Keratinocyte (primary cell): ENCODE results near the gene ANKRD9. TPM values are rescaled to one million over a fixed set of nuclear protein-coding genes. Genes with fewer than 3 reads are reported as not detected.

Source experiments
- DNase-seq: peaks from one replicate; pipeline ENCODE4 v3.0.0-alpha.2; 2011; ENCODE audit warnings: low read depth, missing footprints, low spot score
- FAIRE-seq: peaks from 2 replicates; lab custom pipeline; 2011; peaks lifted over from hg19 to GRCh38; lab: Jason Lieb, UNC
- H2AFZ ChIP-seq: 2 replicates; pipeline ENCODE4 v1.6.0; 2012; ENCODE audit warnings: low read length, control low read depth, inconsistent platforms; ENCODE audit not compliant: control insufficient read depth
- H3K27ac ChIP-seq: 2 replicates; pipeline ENCODE4 v1.5.1; 2011; ENCODE audit warnings: low read length; ENCODE audit not compliant: control insufficient read depth, insufficient read depth
- H3K27me3 ChIP-seq: 3 replicates; pipeline ENCODE4 v1.6.0; 2011; ENCODE audit warnings: low read length; ENCODE audit not compliant: control insufficient read depth, insufficient read depth; ENCODE audit errors: extremely low read depth
- H3K36me3 ChIP-seq, 2 experiments: 2 replicates in 1 of 2; 3 replicates in 1 of 2; pipeline ENCODE4 v1.5.1; 2011; ENCODE audit warnings: low read length in 2 of 2, mild to moderate bottlenecking in 1 of 2; ENCODE audit not compliant: control insufficient read depth in 2 of 2, insufficient read depth in 2 of 2; ENCODE audit errors: extremely low read depth in 1 of 2
- H3K4me1 ChIP-seq: 3 replicates; pipeline ENCODE4 v1.5.1; 2011; ENCODE audit warnings: low read length; ENCODE audit not compliant: control insufficient read depth, insufficient read depth; ENCODE audit errors: extremely low read depth
- H3K4me2 ChIP-seq: 3 replicates; pipeline ENCODE4 v1.6.0; 2011; ENCODE audit warnings: low read depth, low read length; ENCODE audit not compliant: control insufficient read depth, insufficient read depth; ENCODE audit errors: extremely low read depth
- H3K4me3 ChIP-seq, 3 experiments: fragments of 200-600 bp in 1 of 3; sonication (generic) in 1 of 3; 2 replicates in 2 of 3; 3 replicates in 1 of 3; pipeline ENCODE4 v1.5.1; 2011 to 2016; ENCODE audit warnings: low read length in 3 of 3, mild to moderate bottlenecking in 3 of 3, control low read depth in 2 of 3, inconsistent platforms in 1 of 3, low read depth in 1 of 3, mixed read lengths in 1 of 3, mixed run types in 1 of 3, moderate library complexity in 1 of 3; ENCODE audit not compliant: control insufficient read depth in 2 of 3, insufficient read depth in 2 of 3; ENCODE audit errors: extremely low read depth in 1 of 3
- H3K79me2 ChIP-seq: 2 replicates; pipeline ENCODE4 v1.6.0; 2012; ENCODE audit warnings: low read length; ENCODE audit not compliant: control insufficient read depth, insufficient read depth
- H3K9ac ChIP-seq: 3 replicates; pipeline ENCODE4 v1.6.0; 2011; ENCODE audit warnings: low read length; ENCODE audit not compliant: control insufficient read depth, insufficient read depth; ENCODE audit errors: extremely low read depth
- H3K9me1 ChIP-seq: 3 replicates; pipeline ENCODE4 v1.6.0; 2011; ENCODE audit warnings: low read length; ENCODE audit not compliant: control insufficient read depth, insufficient read depth; ENCODE audit errors: extremely low read depth
- H3K9me3 ChIP-seq: 2 replicates; pipeline ENCODE4 v1.5.1; 2012; ENCODE audit warnings: low read depth, low read length; ENCODE audit not compliant: control insufficient read depth
- H4K20me1 ChIP-seq: 3 replicates; pipeline ENCODE4 v1.6.0; 2011; ENCODE audit warnings: low read length; ENCODE audit not compliant: control insufficient read depth, insufficient read depth; ENCODE audit errors: extremely low read depth
- EZH2 ChIP-seq: IDR thresholded peaks from one replicate; pipeline ENCODE4 v1.6.1; 2012; ENCODE audit warnings: inconsistent platforms, mild to moderate bottlenecking, low read length, moderate library complexity
- dilution Hi-C: fragments of 300-500 bp; cut with MboI; formaldehyde crosslinking; loops from one replicate; pipeline ENCODE4 v1.7.0; 2020; ENCODE audit warnings: low sequenced_read_pairs; ENCODE audit not compliant: extremely low pct_ligation_motif_present
- polyA plus RNA-seq, 5 experiments: library from polyadenylated mRNA; depleted of rRNA in 3 of 5; stranded (reverse) in 3 of 5; stranded (forward) in 1 of 5; unstranded in 1 of 5; fragments of >200 nt; gene quantifications; 1 replicate in 1 of 5; 2 replicates in 3 of 5; 3 replicates in 1 of 5; pipeline versions ENCODE4 v1.2.1 to v1.2.3, GENCODE V29; 2011 to 2012; ENCODE audit warnings: missing spikeins in 2 of 5, low read depth in 1 of 5, low replicate concordance in 1 of 5
- TF ChIP-seq, protein P1 (sequence below), 3 experiments: IDR thresholded peaks in 1 of 3; conservative IDR thresholded peaks in 1 of 3; optimal IDR thresholded peaks in 1 of 3; 2 replicates in 2 of 3; 3 replicates in 1 of 3; pipeline versions ENCODE3 to v1.5.1; 2011; ENCODE audit warnings: low read length in 3 of 3, mild to moderate bottlenecking in 3 of 3, moderate library complexity in 2 of 3, control low read depth in 1 of 3, inconsistent platforms in 1 of 3; ENCODE audit not compliant: insufficient read depth in 2 of 3; ENCODE audit errors: extremely low read depth in 1 of 3

The ANKRD9 gene
- polyA plus RNA-seq, 1 donor (not counting 4 experiments of a cell fraction or from before 2014, with no cell fraction given), result 4.9 TPM

DNA sequence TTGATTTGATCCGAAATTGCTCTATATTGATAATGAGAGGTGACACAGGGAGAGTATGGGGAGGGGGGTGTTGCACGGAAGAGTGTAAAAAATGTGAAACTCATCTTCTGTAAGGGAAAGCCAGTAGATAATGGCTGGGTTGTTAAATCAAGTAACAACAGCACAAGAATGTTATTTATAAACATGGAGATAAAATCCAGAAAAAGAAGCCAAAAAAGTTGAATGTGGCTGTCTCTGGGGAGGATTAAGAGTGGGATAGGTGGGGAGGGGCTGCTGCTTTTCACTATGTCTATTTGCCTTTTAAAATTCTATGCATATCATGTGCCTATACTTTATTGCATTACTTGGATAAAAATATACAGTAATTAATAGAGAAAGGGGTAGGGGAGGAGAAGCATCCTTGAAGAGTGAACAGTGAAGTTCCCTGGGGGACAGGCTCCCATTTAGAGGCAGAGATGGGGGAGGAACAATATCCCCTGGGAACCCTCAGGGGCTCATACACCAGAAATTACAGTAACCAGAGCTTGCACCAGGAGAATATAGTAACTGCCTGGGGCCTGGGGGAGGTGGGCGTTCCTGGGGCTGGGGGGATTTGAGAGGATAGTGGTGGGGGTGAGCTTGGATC, 39.2 kb upstream of the ANKRD9 start:
- no peaks in the 10 kb centered on the region for H3K36me3 ChIP-seq
- dilution Hi-C loops, result no loop called here
- H3K4me1 ChIP-seq, result peaks cover 32% of the 10 kb centered on the region
- no peaks in the 10 kb centered on the region for H3K9me1 ChIP-seq
- H4K20me1 ChIP-seq, result no peaks in the 10 kb centered on the region
- H3K79me2 ChIP-seq, result peaks cover 4% of the 10 kb centered on the region
- no peak overlapping the region for H3K9ac ChIP-seq
- H3K4me2 ChIP-seq, result no peak overlapping the region
- TF ChIP-seq, protein P1, sequence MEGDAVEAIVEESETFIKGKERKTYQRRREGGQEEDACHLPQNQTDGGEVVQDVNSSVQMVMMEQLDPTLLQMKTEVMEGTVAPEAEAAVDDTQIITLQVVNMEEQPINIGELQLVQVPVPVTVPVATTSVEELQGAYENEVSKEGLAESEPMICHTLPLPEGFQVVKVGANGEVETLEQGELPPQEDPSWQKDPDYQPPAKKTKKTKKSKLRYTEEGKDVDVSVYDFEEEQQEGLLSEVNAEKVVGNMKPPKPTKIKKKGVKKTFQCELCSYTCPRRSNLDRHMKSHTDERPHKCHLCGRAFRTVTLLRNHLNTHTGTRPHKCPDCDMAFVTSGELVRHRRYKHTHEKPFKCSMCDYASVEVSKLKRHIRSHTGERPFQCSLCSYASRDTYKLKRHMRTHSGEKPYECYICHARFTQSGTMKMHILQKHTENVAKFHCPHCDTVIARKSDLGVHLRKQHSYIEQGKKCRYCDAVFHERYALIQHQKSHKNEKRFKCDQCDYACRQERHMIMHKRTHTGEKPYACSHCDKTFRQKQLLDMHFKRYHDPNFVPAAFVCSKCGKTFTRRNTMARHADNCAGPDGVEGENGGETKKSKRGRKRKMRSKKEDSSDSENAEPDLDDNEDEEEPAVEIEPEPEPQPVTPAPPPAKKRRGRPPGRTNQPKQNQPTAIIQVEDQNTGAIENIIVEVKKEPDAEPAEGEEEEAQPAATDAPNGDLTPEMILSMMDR (optimal IDR thresholded peaks at IDR 0.05 in 1 of 3, IDR thresholded peaks at IDR 0.05 in 1 of 3, conservative IDR thresholded peaks at IDR 0.05 in 1 of 3; ENCODE audit: extremely low read depth in 1 of 3, insufficient read depth in 2 of 3, low read length in 3 of 3), result no peak
- no peak for TF ChIP-seq EZH2
- no peak for DNase-seq
- H3K27ac ChIP-seq, result no peak overlapping the region
- no peak for FAIRE-seq
- no peak overlapping the region for H3K4me3 ChIP-seq
- H2AFZ ChIP-seq, result no peak overlapping the region
- no peaks in the 10 kb centered on the region for H3K27me3 ChIP-seq
- no peaks in the 10 kb centered on the region for H3K9me3 ChIP-seq

DNA sequence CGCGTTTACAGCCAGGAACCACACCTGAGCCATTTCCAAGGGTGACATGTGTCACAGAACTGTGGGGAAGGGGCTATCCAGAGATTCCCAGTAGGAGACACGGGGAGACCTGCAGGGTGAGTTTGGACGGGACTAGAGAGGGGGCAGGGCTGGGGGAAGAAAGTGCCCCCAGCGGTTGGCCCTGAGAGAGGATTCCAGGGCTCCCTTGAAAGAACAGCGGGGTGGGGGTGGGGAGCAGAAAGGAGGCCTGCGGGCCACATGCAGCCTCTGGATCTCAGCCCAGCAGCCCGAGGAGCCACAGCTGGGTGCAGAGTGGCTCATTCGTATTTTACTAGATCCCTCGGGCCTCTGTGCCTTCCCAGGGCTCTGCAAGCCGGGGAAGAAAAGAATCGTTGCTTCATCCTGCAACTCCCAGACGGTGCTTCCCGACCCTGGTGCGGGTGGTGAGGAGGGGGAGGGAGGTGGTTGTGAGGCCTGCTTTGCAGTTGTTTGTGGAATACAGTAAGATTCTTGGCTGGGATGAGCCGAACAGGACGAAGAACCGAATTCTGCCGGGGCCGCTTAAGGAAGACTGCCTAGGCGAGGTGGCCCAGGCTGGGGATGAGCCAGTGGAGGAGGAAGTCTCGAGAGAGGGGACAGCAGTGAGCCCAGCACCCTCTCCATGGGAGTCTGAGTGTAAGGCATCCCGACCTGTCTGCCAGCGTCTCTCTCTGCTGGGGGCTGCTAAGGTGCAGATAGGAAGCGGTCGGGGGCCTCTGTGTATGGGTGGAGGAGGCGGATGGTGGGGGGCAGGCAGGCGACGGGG, 36.1 kb upstream of the ANKRD9 start:
- no peak for TF ChIP-seq EZH2
- TF ChIP-seq, protein P1 (optimal IDR thresholded peaks at IDR 0.05 in 1 of 3, IDR thresholded peaks at IDR 0.05 in 1 of 3, conservative IDR thresholded peaks at IDR 0.05 in 1 of 3; ENCODE audit: extremely low read depth in 1 of 3, insufficient read depth in 2 of 3, low read length in 3 of 3), result peak in 2 of 3 experiments; percentile 14 to 22
- Histone ChIP-seq H3K4me3 (peak overlapping the region in 1 of 3 experiments; percentile 7), H3K9ac (peak overlapping the region; percentile 44), H3K4me2 (peak overlapping the region; percentile 56), H2AFZ (peak overlapping the region; percentile 70), H3K9me3 (no peaks in the 10 kb centered on the region), H3K79me2 (no peaks in the 10 kb centered on the region), H3K27me3 (no peaks in the 10 kb centered on the region), H3K9me1 (no peaks in the 10 kb centered on the region), H3K4me1 (peaks cover 15% of the 10 kb centered on the region), H3K36me3 (no peaks in the 10 kb centered on the region), H3K27ac (no peak overlapping the region), H4K20me1 (no peaks in the 10 kb centered on the region)
- no peak for FAIRE-seq
- dilution Hi-C loops, result no loop called here
- DNase-seq, result no peak
